HUDEP-2 (cell line): ENCODE results near the gene ABCB11.

Source experiments
- DNase-seq, 76 experiments: peaks; one replicate each; lab custom pipeline; 2025; ENCODE audit not compliant: unreplicated experiment in 76 of 76; lab: John Stamatoyannopoulos, UW

The ABCB11 gene

DNA sequence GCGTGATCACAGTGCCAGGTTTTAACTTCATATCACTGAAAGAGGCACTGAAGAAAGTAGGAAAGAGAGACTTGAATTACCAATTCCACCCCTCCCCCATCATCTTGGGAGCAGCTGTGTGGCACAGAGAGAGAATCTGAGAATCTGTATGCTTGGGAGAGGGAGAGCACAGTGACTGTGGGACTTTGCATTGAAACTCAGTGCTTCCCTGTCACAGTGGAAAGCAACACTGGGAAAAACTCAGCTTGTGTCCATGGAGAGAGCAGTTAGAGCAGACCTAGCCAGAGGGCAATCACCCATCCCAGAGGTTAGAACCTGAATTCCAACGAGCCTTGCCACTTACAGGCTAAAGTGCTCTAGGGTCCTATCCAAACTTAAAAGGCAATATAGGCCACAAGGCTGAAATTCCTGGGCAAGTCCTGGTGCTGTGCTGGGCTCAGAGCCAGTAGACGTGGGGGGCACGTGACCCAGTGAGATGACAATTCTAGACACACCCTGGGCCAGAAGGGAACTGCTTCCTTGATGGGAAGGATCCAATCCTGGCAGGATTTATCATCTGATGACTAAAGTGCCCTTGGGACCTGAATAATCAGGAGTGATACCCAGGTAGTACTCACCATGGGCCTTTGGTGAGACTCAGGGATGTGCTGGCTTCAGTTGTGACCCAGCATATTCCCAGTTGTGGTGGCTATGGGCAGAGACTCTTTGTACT is 15.5 kb upstream of the ABCB11 start:
- DNase-seq: no peak

DNA sequence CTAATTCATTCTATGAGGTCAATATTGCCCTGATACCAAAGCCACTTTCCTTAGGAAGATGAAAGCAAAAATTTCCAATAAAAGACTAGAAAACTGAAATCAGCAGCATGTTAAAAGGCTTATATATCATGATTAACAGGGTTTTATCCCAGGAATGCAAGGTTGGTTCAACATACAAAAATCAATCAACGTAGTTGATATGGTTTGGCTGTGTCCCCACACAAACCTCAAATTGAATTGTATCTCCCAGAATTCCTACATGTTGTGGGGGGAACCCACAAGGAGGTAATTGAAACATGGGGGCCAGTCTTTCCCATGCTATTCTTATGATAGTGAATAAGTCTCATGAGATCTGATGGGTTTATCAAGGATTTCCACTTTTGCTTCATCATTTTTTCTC is 11.7 kb upstream of the ABCB11 start:
- no peak for DNase-seq

- no peak for DNase-seq
Observed at GRCh38 chr2:169041594-169041993, 10.5 kb upstream of the ABCB11 start.

- DNase-seq: peak in 1 of 76 experiments; percentile 6
Observed at GRCh38 chr2:169039702-169040101, 8.6 kb upstream of the ABCB11 start.

- DNase-seq: peak in 2 of 76 experiments; percentile 6 to 15
Observed at GRCh38 chr2:169038338-169038757, 7.2 kb upstream of the ABCB11 start.

GRCh38 chr2:169036736-169037440 is 5.8 kb upstream of the ABCB11 start:
- DNase-seq: no peak

DNA sequence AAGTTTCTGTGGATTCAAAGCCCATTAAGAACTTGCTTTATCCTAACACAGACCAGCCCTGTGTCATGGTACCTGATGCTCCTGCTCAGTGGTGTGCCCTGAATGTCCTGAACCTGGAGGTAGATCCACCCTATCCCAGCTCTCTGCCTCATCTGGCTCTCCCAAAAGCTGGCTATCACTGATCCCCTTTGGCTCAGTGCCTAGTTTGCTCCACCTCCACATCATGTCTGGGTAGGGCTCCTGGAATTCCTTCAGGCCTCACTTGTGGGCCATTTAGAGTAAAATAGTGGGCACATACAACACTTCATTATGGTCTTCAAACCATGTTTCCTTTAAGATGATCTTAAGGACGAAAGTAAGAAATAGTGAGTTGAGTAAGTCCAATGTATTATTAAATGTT is 4.8 kb upstream of the ABCB11 start:
- DNase-seq: no peak

DNA sequence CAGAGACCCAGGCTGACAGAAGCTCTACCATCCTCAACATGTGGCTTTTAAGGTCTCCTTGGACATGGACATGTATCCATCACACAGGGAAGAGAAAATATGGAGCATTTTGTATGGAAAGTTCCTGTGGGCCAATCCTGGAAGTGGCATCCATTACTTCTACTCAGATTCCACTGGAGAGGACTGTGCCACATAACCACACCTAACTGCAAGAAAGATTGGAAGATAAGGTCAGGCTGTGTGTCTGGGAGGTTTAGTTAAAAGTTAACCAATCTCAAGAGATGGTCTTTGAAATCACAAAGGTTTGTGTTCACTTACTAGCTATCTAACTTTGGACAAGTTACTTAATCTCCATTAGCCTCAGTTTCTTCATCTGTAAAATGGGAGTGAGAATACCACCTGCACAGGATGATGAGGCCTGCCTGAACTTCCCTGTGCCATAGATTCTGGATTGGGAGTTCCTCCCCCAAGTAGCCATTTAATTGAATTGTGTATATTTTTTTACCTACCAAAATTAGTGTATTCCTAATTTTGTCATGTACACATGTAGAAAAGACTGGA is 3.9 kb upstream of the ABCB11 start:
- no peak for DNase-seq

GRCh38 chr2:169034256-169034655 is 3.1 kb upstream of the ABCB11 start:
- DNase-seq: peak in 31 of 76 experiments; percentile 1 to 62 (median 18)

GRCh38 chr2:169029341-169029740 is 1.8 kb downstream of the ABCB11 start:
- DNase-seq: no peak

DNA sequence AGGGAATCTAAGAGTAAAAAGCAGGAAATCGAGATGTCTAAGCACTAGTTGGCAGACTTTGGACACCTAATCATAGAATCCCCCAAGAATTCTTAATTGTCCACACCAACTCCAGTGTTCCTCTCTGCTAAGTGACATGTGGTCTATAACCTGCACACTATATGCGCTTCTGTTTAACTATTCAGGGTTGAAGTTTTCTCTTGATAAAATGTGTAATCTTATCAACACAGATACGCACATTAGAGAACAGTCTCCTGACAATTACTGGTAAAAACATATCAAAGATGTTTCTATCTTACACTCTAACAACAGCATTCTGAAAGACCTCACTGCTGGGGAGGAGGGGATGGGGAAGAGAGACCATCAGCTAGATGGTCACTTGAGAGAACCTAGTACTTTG is 3.9 kb downstream of the ABCB11 start:
- DNase-seq: peak in 21 of 76 experiments; percentile 2 to 62 (median 26)

DNA sequence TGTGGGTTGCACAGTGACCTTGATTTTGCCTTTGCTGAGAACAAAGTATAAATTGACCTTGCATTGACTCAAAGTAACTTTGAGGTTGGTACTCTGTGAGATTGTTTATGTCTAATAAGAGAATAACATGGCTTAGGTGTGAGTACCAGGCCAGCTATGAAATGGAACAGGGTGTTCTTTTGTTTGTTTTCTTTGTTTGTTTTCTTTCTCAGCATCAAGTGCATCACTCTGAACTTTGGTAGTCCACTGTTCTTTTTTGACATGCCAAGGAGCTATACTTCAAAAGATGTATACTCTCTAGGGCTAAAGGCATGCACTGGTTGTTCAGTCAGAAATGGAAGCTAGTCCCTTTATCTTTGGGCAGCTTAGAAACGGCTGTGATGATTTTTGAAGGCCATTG is 5.1 kb downstream of the ABCB11 start:
- no peak for DNase-seq

GRCh38 chr2:169023161-169023560 is 8.0 kb downstream of the ABCB11 start:
- DNase-seq: no peak

- DNase-seq: no peak
Observed at GRCh38 chr2:169018390-169018789, 12.7 kb downstream of the ABCB11 start.

GRCh38 chr2:169015943-169016342 is 15.2 kb downstream of the ABCB11 start:
- peak in 1 of 76 experiments; percentile 4 for DNase-seq

- no peak for DNase-seq
Observed at GRCh38 chr2:169014780-169015179, 16.3 kb downstream of the ABCB11 start.

- no peak for DNase-seq
Observed at GRCh38 chr2:169013628-169014026, 17.5 kb downstream of the ABCB11 start.

DNA sequence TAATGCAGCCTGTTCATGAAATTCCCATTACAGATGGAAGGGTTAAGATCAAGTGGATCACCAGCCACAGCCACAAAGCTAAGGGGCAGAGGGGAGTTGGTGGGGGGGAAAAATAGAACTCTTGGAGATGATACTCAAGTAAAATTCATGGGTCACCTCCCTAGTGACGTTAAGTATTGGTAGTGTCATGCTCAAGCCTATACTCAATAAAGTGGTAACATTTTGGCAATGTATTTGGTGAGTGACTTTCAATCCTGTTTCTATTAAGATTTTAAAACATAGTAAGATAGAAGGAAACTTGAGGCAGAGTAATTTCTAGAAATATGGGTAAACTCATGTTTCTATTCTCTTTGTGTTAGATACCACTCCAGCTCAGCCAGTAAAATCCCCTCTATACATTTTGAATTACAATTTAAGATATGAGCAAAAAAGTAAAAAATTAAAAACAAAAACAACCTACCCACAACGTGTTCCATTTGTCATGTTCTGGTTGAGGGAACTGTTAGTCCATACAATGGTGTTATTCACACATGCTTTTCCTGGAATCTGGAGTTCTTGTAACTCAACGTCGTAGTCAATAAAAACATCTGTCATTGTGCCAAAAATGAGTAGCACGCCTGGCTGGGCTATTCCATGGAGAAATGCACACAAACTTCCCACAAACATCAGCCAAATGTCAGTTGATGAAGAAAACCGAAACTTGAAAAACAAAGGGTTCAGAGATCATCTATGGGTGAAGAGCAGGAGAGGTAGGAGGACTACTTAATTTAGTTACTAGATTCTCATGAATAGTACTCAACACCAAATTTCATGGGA is 18.1 kb downstream of the ABCB11 start:
- DNase-seq: no peak

- DNase-seq: peak in 73 of 76 experiments; percentile 34 to 94 (median 77)
Observed at GRCh38 chr2:169012191-169012792, 18.8 kb downstream of the ABCB11 start.

- no peak for DNase-seq
Observed at GRCh38 chr2:169011698-169012097, 19.4 kb downstream of the ABCB11 start.
